GM18951 (cell line): ENCODE measurements around the gene GRM1.

Experiments used
- POLR2A ChIP-seq: IDR thresholded peaks from 4 replicates; pipeline ENCODE4 v1.6.1; 2011; ENCODE audit warnings: mild to moderate bottlenecking; ENCODE audit not compliant: insufficient read length, insufficient read depth; ENCODE audit errors: extremely low read depth
- in situ Hi-C: fragments of 300-500 bp; cut with MboI; formaldehyde crosslinking; loops from one replicate; pipeline ENCODE4 v1.12.0; 2022; ENCODE audit warnings: low sequenced_read_pairs, mixed read lengths, inconsistent platforms; ENCODE audit not compliant: unreplicated experiment

Gene GRM1

DNA sequence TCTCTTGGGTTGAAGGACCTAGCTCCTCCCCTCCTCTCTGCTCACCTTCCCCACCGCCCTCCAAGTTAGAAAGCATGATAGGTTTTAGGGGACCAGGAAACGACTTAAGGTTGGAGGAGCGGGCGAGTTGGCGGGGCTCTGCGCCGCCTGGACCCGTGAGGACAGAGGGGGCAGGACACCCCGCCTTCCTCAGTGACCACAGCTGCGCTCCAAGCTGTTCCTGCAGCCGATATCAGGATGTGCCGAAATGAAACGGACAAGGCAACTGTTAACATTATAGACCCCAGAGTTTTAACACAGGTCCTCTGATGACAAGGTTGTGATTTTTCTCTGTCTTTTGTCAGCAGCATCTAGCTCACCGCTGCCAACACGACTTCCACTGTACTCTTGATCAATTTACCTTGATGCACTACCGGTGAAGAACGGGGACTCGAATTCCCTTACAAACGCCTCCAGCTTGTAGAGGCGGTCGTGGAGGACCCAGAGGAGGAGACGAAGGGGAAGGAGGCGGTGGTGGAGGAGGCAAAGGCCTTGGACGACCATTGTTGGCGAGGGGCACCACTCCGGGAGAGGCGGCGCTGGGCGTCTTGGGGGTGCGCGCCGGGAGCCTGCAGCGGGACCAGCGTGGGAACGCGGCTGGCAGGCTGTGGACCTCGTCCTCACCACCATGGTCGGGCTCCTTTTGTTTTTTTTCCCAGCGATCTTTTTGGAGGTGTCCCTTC, at the start of gene GRM1:
GRM1 (plus strand) TSS at position 212 of the 722 bp plus-strand sequence; CDS start at position 668, 456 bp downstream.
- in situ Hi-C loops = no loop called here
- TF ChIP-seq POLR2A = no peak

DNA sequence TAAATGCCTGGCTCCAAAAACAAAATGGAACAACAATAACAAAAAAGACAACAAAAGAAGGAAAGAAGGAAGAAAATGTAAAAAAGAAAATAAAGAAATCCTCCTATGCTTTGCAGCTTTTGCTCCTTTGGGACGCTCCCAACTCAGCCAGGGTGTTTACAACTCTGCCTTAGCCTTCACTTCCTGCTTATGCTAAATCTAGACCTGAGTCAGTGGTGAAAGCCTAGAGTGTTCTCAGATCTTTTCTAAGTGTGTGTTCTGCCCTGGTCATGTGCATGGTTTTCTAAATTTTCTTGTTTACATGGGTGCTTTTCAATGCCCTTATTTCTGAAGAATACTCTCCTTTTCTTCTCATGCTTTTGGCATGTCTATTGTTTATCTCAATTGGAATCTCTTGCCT, 19.5 kb upstream of the GRM1 start:
- TF ChIP-seq POLR2A = no peak
- in situ Hi-C loops = no loop called here

DNA sequence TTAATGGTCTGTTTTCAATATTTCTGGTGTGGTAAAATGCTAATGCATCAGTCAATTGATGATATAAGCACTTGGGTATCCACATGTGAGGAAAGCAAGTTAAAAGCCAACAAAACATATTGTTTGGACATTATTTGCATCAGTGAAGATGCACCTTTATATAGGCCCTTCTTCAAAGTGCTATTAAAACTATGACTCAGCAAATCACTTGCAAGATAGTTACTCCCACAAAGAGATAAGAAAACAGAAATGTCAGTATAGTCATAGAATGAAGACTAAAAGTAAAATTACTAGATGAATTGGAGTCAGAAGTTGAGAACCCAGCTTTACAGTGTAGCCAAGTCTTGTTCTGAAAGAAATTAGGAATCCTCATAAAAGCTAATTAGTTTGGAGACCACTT, 14.6 kb upstream of the GRM1 start:
- no peak for TF ChIP-seq POLR2A
- in situ Hi-C loops = no loop called here

DNA sequence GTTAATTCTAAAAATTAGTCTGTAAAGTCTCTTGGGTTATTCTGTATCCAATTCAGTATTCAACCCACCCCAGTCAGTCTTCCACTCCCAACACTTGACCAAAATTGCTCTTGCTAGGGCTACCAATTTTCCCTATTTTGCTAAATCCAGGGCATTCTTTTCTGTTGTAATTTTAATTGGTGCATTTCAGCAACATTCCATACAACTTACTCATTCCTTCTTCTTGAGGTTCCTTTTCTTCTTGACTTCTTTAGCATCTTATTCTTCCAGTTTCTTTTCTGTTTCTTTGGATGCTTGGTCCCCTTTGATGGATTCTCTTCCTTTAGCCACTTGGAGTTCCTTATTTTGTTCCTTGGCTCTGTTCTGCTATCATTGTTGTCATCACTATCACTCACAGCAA, 11.2 kb upstream of the GRM1 start:
- in situ Hi-C loops = no loop called here
- TF ChIP-seq POLR2A = no peak

DNA sequence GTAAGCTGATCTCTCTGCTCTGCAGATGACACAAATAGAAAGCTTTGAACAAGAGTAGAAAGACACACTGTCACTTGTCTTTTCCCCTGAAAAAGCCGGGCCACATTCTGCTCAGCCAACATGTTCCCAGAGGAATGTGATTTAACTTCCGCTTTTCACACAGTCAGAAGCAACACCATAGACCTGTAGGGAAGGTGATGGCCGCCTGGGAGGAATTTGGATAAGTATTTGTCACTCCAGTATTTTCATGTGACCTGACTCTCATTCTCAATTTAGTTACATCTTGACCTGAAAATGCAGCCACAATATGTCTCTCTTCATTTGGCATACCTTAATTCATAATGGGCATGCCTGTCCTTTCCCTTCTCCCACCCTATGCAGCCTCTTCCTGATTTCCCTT, 2.0 kb upstream of the GRM1 start:
- in situ Hi-C loops = no loop called here

DNA sequence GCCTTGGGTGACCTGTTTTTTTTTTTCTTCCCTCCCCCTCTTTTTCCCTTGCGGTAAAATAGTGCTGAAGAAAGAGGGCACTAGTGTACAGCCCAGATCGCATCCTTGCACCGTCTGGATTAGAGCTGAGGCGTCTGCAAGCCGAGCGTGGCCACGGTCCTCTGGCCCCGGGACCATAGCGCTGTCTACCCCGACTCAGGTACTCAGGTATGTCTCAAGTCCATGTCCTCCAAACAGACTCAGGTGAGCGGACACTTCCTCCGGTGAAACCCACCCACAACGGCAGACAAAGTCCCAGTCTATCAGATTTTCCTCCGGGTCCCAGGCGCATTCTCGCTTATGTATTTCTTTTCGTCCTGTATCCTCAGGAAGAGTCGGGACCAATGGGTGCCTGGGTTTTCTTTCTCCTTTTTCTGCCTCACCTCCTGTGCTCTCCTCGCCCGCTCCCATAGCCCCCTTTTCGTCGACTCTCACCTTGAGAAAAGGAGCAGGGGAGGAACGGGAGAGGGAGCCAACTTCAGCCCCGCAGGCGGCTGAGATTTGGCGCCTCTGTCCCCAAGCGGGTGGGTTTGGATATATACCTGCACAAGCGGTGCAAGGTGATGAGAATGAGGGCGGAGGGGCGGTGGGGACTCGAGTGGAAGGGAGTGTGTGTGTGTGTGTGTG, 1.1 kb upstream of the GRM1 start:
- in situ Hi-C loops = no loop called here
- TF ChIP-seq POLR2A = no peak

More for the DNA sequence above, 2.0 kb upstream of the GRM1 start:
- no peak for TF ChIP-seq POLR2A

DNA sequence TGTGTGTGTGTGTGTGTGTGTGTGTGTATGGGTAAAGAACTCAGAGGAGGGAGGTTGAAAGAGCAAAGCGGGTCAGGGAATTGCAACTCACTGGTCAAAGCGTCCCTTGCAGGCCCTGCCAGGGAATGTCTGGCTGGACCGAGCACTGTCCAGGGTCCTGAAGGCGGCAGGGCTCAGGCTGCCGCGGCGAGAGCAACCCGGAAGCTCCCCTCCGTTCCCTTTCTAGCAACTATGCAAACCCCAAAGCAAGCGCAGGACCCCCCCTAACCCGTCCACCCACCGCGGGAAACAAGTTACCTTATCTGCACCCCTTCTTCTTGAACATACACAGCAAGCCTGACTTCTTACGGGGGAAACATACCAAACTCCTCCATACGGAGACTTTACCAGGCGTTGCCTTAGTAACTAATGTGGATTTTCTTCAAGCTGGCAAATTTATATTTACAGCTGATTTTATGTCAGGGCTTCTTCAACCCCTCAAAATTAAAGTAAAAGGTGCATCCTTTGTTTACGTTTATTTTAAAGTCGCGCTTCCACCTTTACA, 538 bp upstream of the GRM1 start:
- in situ Hi-C loops = no loop called here
- TF ChIP-seq POLR2A = no peak

DNA sequence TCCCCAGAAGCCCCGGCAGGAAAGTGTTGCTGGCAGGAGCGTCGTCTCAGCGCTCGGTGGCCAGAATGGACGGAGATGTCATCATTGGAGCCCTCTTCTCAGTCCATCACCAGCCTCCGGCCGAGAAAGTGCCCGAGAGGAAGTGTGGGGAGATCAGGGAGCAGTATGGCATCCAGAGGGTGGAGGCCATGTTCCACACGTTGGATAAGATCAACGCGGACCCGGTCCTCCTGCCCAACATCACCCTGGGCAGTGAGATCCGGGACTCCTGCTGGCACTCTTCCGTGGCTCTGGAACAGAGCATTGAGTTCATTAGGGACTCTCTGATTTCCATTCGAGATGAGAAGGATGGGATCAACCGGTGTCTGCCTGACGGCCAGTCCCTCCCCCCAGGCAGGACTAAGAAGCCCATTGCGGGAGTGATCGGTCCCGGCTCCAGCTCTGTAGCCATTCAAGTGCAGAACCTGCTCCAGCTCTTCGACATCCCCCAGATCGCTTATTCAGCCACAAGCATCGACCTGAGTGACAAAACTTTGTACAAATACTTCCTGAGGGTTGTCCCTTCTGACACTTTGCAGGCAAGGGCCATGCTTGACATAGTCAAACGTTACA, 817 bp downstream of the GRM1 start:
- in situ Hi-C loops = no loop called here
- TF ChIP-seq POLR2A = no peak

DNA sequence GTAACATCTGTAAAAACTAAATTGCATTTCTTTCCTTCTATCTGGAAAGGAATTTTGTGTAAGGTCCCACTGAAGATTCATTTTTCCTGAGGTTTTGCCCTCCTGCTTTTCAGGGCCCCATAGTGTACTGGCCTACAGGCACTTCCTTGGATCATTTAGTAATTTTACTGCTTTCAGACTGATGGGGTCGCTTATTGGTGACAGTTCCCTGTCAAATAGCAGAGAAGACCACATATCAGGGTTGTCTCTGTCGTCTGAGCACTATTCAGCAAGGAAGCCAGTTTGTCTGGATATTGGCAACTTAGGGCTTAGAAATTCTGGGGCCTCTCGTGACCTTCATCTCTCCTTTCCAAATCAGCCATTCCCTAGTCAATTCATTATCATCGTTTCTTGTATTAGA, 3.5 kb downstream of the GRM1 start:
- in situ Hi-C loops = no loop called here

DNA sequence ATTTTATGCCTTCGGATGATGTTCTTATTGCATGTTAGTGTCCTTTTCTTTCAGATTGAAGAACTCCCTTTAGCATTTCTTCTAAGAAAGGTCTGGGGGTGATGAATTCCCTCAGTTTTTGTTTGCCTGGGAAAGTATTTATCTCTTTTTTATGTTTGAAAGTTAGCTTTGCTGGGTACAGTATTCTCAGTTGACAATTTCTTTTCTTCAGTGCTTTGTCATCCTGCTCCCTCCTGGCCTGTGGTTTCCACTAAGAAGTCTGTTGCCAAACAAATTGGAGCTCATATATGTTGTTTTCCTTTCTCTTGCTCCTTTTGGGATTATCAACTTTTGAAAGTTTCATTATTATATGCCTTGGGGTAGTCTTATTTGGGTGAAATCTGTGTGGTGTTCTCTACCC, 11.5 kb downstream of the GRM1 start:
- in situ Hi-C loops = no loop called here
- no peak for TF ChIP-seq POLR2A

More for the DNA sequence above, 3.5 kb downstream of the GRM1 start:
- TF ChIP-seq POLR2A = no peak

DNA sequence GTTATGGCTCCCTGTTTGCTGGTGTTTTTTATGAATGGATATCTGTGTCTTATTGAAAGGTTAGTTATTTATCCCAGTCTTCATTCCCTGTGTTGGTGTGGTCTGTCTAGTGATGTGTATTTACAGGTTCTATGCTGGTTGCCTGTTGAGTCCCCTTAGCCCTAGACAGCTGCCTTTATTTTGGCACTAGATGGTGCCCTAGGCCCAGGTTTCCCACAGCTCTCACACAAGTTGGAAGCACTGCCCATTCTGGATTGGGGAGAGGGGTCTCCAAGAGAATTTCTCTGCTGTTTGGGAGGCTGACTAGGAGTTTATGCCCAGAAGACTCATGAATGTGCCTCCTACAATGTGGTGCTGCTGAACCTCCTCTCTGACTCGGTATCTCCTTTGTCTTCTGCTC, 12.4 kb downstream of the GRM1 start:
- in situ Hi-C loops = no loop called here
- TF ChIP-seq POLR2A = no peak

DNA sequence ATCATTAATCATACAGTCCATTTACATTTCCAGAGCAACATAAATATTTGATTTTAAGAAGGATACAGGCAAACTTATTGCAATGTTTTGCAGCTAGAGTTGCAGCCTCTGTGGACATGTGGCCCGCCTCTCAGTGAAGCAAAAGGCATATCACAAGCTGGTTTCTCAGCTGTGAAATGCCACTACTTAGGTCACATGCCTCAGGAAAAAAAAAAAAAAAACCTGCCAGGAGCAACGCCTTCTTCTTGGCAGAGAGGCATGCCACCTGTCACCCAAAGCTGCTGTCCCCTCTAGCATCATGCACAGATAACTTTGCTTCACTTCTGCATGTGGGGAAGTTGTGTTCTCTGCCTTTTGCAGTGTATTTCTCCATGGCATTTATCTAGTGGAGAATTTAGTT, 18.5 kb downstream of the GRM1 start:
- TF ChIP-seq POLR2A = no peak
- in situ Hi-C loops = no loop called here

DNA sequence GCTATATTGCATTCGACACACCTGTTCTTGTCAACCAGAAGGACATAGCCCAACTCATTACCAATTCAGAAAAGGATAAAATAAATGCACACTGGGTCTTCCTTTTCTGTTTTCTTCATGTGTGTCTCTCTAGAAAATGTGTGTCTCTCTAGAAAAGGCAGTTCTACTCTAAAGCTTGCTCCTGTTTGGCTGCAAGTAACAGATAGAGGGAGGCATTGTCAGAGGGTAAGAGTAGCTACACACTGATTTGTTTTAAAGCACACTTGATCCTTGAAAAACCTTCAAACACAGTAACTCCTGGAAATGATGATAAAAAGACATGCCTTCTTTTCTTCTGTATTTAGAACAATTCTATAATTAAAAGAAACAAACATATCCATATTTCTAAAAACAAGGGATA, 21.3 kb downstream of the GRM1 start:
- no peak for TF ChIP-seq POLR2A
- in situ Hi-C loops = no loop called here
